SU-DHL-6 (cell line): ENCODE data around the gene UBQLN3.

ENCODE experiments used
- H2AFZ ChIP-seq: fragments of 200-600 bp; sonication (generic); 2 replicates; pipeline ENCODE4 v1.6.1; 2014; ENCODE audit warnings: low read depth, mild to moderate bottlenecking, moderate library complexity, mixed read lengths, antibody characterized with exemption, low read length; ENCODE audit not compliant: severe bottlenecking
- H3F3A ChIP-seq: fragments of 200-600 bp; shearing (Covaris generic); 2 replicates; pipeline ENCODE4 v1.6.0; 2016; ENCODE audit warnings: antibody characterized with exemption, mild to moderate bottlenecking; ENCODE audit not compliant: insufficient read depth
- H3K27ac ChIP-seq: fragments of 200-600 bp; sonication (generic); 2 replicates; pipeline ENCODE4 v1.5.1; 2016; ENCODE audit warnings: low read depth, mild to moderate bottlenecking, low read length, moderate library complexity, mixed read lengths
- H3K27me3 ChIP-seq: fragments of 200-600 bp; sonication (generic), shearing (Covaris generic); 2 replicates; pipeline ENCODE4 v1.6.0; 2014; ENCODE audit warnings: mild to moderate bottlenecking, low read length
- H3K36me3 ChIP-seq: fragments of 200-600 bp; sonication (generic); 2 replicates; pipeline ENCODE4 v1.6.1; 2014; ENCODE audit warnings: mild to moderate bottlenecking, low read length, mixed read lengths
- H3K4me2 ChIP-seq: fragments of 300-600, 200-600 bp; shearing (Covaris generic), sonication (generic); 2 replicates; pipeline ENCODE4 v1.6.0; 2014; ENCODE audit warnings: low read length, low read depth, mild to moderate bottlenecking; ENCODE audit not compliant: poor library complexity, severe bottlenecking
- H3K4me3 ChIP-seq: fragments of 200-600 bp; sonication (generic); 2 replicates; pipeline ENCODE4 v1.5.1; 2014; ENCODE audit warnings: antibody characterized with exemption, low read length, mild to moderate bottlenecking, mixed read lengths; ENCODE audit not compliant: insufficient read depth, poor library complexity, severe bottlenecking
- H3K79me2 ChIP-seq: fragments of 200-600 bp; sonication (generic); 2 replicates; pipeline ENCODE4 v1.6.1; 2014; ENCODE audit warnings: mild to moderate bottlenecking, low read length, moderate library complexity; ENCODE audit not compliant: insufficient read depth
- H3K9ac ChIP-seq: fragments of 200-600 bp; sonication (generic); 2 replicates; pipeline ENCODE4 v1.7.0; 2014; ENCODE audit warnings: mild to moderate bottlenecking, low read length
- H3K9me2 ChIP-seq: fragments of 200-600 bp; sonication (generic); replicated peaks from 2 replicates; pipeline ENCODE4 v1.6.1; 2014; ENCODE audit warnings: low read length; ENCODE audit not compliant: insufficient read depth
- H3K9me3 ChIP-seq: fragments of 200-600 bp; sonication (generic); 2 replicates; pipeline ENCODE4 v1.6.1; 2014; ENCODE audit warnings: low read length, mixed read lengths; ENCODE audit not compliant: insufficient read depth
- H4K20me1 ChIP-seq: fragments of 200-600 bp; sonication (generic); 2 replicates; pipeline ENCODE4 v1.6.1; 2014; ENCODE audit warnings: low read depth, mild to moderate bottlenecking, antibody characterized with exemption, low read length, moderate library complexity, mixed read lengths
- EZH2phosphoT487 ChIP-seq: fragments of 200-600 bp; sonication (generic), shearing (Covaris generic); conservative IDR thresholded peaks from 2 replicates; pipeline ENCODE4 v1.6.1; 2018; ENCODE audit warnings: mild to moderate bottlenecking, antibody characterized with exemption, low read length, moderate library complexity, mixed read lengths
- TF ChIP-seq, protein P1 (sequence below): fragments of 200-600 bp; sonication (generic); IDR thresholded peaks from one replicate; pipeline ENCODE4 v1.5.1; 2017; ENCODE audit warnings: antibody characterized with exemption, mild to moderate bottlenecking, low read length, moderate library complexity; ENCODE audit not compliant: insufficient read depth, poor library complexity, severe bottlenecking

The UBQLN3 gene

DNA sequence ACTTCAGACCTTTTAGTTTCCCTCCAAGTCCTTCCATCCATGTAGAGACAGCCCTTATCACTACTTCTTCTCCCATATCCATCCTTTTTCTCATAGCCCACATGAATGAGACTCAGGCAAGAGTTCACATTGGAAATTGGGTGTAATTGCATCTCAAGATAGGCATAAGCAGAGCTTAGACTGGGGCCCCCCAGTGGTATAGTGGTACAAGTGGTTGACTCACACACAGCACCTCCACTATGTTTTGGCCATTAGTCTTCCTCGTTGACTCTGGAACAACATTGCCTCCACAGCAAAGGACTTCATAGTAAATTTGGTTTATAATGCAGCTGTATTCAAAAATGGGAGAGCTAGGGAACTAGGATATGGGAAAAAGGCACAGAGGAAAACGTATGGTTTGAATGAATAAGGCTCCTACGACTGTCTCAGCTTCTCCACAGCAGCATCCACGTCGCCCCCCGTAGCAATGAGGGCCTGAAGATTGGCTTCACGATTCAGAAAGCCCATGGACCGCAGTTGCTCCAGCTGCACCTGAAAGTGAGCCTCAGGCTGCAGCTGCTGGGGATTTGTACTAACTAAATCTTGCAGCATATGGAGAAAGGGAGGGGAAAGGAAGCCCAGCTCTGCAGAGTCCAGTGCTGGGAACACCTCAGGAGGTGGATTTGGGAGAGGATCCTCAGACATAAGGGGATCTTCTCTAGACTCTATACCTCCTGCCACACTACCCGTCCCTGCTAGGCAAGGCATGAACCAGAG lies 2.4 kb downstream of the UBQLN3 start:
- Histone ChIP-seq H3K9me3 (no peaks in the 10 kb centered on the region), H3K36me3 (no peaks in the 10 kb centered on the region), H3K9ac (no peak overlapping the region), H3K79me2 (no peaks in the 10 kb centered on the region), H3K4me2 (no peak overlapping the region), H2AFZ (no peak overlapping the region), H3K27me3 (no peaks in the 10 kb centered on the region), H4K20me1 (no peaks in the 10 kb centered on the region), H3K27ac (no peak overlapping the region), H3K4me3 (no peak overlapping the region), H3K9me2 (no peaks in the 10 kb centered on the region), H3F3A (no peaks in the 10 kb centered on the region)
- TF ChIP-seq, protein P1, sequence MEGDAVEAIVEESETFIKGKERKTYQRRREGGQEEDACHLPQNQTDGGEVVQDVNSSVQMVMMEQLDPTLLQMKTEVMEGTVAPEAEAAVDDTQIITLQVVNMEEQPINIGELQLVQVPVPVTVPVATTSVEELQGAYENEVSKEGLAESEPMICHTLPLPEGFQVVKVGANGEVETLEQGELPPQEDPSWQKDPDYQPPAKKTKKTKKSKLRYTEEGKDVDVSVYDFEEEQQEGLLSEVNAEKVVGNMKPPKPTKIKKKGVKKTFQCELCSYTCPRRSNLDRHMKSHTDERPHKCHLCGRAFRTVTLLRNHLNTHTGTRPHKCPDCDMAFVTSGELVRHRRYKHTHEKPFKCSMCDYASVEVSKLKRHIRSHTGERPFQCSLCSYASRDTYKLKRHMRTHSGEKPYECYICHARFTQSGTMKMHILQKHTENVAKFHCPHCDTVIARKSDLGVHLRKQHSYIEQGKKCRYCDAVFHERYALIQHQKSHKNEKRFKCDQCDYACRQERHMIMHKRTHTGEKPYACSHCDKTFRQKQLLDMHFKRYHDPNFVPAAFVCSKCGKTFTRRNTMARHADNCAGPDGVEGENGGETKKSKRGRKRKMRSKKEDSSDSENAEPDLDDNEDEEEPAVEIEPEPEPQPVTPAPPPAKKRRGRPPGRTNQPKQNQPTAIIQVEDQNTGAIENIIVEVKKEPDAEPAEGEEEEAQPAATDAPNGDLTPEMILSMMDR, result no peak
- TF ChIP-seq EZH2phosphoT487, result no peak

DNA sequence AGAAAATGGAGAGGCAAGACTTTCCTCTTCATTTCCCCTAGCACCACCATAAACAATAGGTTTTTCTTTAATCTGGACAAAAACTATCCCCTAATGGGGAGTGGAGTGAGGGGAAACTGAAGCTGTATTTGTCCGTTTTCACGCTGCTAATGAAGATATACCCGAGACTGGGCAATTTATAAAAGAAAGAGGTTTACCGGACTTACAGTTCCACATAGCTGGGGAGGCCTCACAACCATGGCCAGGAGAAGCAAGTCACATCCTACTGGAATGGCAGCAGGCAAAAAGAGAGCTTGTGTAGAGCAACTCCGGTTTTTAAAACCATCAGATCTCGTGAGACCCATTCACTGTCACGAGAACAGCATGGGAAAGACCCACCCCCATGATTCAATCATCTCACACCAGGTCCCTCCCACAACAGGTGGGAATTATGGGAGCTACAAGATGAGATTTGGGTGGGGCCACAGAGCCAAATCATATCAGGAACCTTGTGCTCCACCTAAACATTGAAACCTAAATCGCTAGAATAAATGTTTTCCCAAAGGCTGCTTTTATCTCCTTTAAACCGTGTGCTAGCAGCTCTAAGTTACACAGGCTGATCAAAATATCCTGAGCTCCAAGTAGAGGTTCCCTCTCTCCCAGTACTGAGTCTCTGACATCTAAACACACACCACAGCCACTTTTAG lies 4.3 kb downstream of the UBQLN3 start:
- H2AFZ ChIP-seq, result no peak overlapping the region
- H3K27me3 ChIP-seq, result no peaks in the 10 kb centered on the region
- H4K20me1 ChIP-seq, result no peaks in the 10 kb centered on the region
- no peaks in the 10 kb centered on the region for H3K9me3 ChIP-seq
- no peak overlapping the region for H3K9ac ChIP-seq
- H3K4me3 ChIP-seq, result no peak overlapping the region
- H3K9me2 ChIP-seq, result no peaks in the 10 kb centered on the region
- H3F3A ChIP-seq, result no peaks in the 10 kb centered on the region
- no peak for TF ChIP-seq EZH2phosphoT487
- TF ChIP-seq, protein P1, result no peak
- no peaks in the 10 kb centered on the region for H3K36me3 ChIP-seq
- H3K4me2 ChIP-seq, result no peak overlapping the region
- H3K27ac ChIP-seq, result no peak overlapping the region
- H3K79me2 ChIP-seq, result no peaks in the 10 kb centered on the region

DNA sequence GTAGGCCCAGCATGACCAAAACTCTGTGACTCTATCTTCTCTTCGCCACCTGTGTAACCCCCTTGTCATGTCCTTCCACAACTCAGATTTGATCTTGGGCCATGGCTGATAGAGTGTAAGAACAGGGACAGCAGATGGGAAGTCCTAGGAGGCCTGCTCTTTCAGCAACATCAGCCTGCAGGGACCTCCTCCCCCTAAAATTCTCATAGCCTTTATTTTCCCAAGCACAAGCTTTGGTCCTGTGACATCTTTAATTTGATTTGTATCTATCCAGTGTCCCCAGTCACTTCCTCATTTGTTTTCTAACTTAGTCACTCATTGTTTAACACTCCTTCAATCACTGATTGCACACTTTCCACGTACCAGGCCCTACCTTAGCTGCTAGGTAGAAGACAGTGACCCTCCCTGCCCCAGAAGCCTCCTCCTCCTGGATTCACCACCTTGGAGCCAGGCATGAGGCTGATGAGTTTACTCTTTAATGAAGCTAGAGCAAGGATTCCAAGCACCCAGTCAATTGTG lies 5.3 kb downstream of the UBQLN3 start:
- no peaks in the 10 kb centered on the region for H3K9me3 ChIP-seq
- H3K79me2 ChIP-seq, result no peaks in the 10 kb centered on the region
- H3K36me3 ChIP-seq, result no peaks in the 10 kb centered on the region
- no peak overlapping the region for H3K9ac ChIP-seq
- no peaks in the 10 kb centered on the region for H4K20me1 ChIP-seq
- H3K4me3 ChIP-seq, result no peak overlapping the region
- H3F3A ChIP-seq, result no peaks in the 10 kb centered on the region
- no peak overlapping the region for H3K27ac ChIP-seq
- no peaks in the 10 kb centered on the region for H3K27me3 ChIP-seq
- no peak for TF ChIP-seq EZH2phosphoT487
- TF ChIP-seq, protein P1, result no peak
- H3K4me2 ChIP-seq, result no peak overlapping the region
- no peaks in the 10 kb centered on the region for H3K9me2 ChIP-seq
- no peak overlapping the region for H2AFZ ChIP-seq
